MCF 10A (cell line): Measurements from ENCODE around the gene CDC42SE2. TPM values are rescaled to one million over a fixed set of nuclear protein-coding genes. Genes with fewer than 3 reads are reported as not detected.

Source experiments
- BruUV-seq: library from RNA; stranded (reverse); fragments of 400-500 nt; replicated peaks from 2 replicates; lab custom pipeline; 2021; lab: Mats Ljungman, UMichigan
- CTCF ChIA-PET: fragments of 300-600 bp; sonication (Branson Sonifier 250); formaldehyde crosslinking; extraction: SDS; loops from one replicate; lab custom pipeline; 2021; ENCODE audit warnings: antibody characterized with exemption, inconsistent platforms; lab: Yijun Ruan, JAX
- POLR2A ChIA-PET: fragments of 300-600, 350-650 bp; sonication (Branson Sonifier 250); formaldehyde crosslinking; extraction: SDS; loops from one replicate; lab custom pipeline; 2020; ENCODE audit warnings: antibody characterized with exemption, inconsistent platforms; lab: Yijun Ruan, JAX
- DNase-seq: peaks from one replicate; pipeline ENCODE4 v3.0.0-alpha.2; 2018; ENCODE audit not compliant: unreplicated experiment
- H3K27ac Mint-ChIP-seq: one replicate; pipeline ENCODE4 v1.8.0; 2022; ENCODE audit warnings: mild to moderate bottlenecking, low read depth, mixed read lengths; ENCODE audit not compliant: unreplicated experiment
- H3K27me3 Mint-ChIP-seq: one replicate; pipeline ENCODE4 v1.8.0; 2022; ENCODE audit warnings: mixed read lengths; ENCODE audit not compliant: insufficient read depth, unreplicated experiment
- H3K36me3 Mint-ChIP-seq: one replicate; pipeline ENCODE4 v1.8.0; 2022; ENCODE audit warnings: mild to moderate bottlenecking, moderate library complexity, mixed read lengths; ENCODE audit not compliant: insufficient read depth, unreplicated experiment
- H3K4me1 Mint-ChIP-seq: one replicate; pipeline ENCODE4 v1.8.0; 2022; ENCODE audit warnings: mixed read lengths; ENCODE audit not compliant: insufficient read depth, unreplicated experiment
- H3K4me3 Mint-ChIP-seq: one replicate; pipeline ENCODE4 v1.8.0; 2022; ENCODE audit warnings: mild to moderate bottlenecking, moderate library complexity, mixed read lengths; ENCODE audit not compliant: unreplicated experiment
- H3K9me3 Mint-ChIP-seq: one replicate; pipeline ENCODE4 v1.8.0; 2022; ENCODE audit warnings: mixed read lengths; ENCODE audit not compliant: unreplicated experiment
- intact Hi-C: fragments of 100-400 bp; cut with micrococcal nuclease; formaldehyde crosslinking; loops from 2 replicates; pipeline ENCODE4 v1.14.1; 2022
- total RNA-seq: library from RNA; stranded (reverse); gene quantifications from 2 replicates; pipeline ENCODE4 v1.2.3, GENCODE V29; 2022
- TF ChIP-seq, protein P1 (sequence below): fragments of 200-600 bp; IDR thresholded peaks from one replicate; pipeline ENCODE4 v1.8.0; 2022; ENCODE audit warnings: antibody characterized with exemption, mild to moderate bottlenecking; ENCODE audit not compliant: unreplicated experiment

Gene CDC42SE2
- total RNA-seq, 1 experiment from 2014 or later, result 71.0 TPM

DNA sequence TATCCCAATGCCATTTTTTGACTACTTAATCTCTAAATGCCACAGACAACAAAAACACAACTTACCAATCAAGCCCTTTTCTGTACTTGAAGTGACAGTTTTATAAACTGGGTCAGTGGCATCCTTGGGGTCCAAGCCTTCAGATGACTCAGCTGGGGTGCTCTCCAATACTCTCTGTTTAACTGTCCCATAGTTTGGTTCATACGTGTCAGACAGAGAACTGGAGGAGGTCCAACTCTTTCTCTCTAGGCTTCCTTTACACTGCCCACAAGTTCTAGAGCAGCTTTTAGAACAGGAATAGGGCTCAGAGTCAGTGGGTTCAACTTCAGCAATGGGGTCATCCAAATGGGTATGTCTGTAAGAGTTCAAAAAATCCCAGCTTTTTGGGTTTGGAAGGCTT, 166.9 kb downstream of the CDC42SE2 start:
- Mint-ChIP-seq H3K9me3 (no peaks in the 10 kb centered on the region), H3K27ac (no peak overlapping the region), H3K4me1 (no peaks in the 10 kb centered on the region), H3K4me3 (no peak overlapping the region), H3K27me3 (no peaks in the 10 kb centered on the region), H3K36me3 (peaks cover 87% of the 10 kb centered on the region)
- ChIA-PET CTCF (interaction anchor here (0.5 to 1.4 kb wide), 5 partner anchors 19 to 347 kb away, joined by 3 read pairs; partner anchors contain the start of gene HINT1), POLR2A (no interaction called here)
- intact Hi-C loops, result no loop called here
- DNase-seq, result no peak
- BruUV-seq, result no TSS peak
- TF ChIP-seq, protein P1, sequence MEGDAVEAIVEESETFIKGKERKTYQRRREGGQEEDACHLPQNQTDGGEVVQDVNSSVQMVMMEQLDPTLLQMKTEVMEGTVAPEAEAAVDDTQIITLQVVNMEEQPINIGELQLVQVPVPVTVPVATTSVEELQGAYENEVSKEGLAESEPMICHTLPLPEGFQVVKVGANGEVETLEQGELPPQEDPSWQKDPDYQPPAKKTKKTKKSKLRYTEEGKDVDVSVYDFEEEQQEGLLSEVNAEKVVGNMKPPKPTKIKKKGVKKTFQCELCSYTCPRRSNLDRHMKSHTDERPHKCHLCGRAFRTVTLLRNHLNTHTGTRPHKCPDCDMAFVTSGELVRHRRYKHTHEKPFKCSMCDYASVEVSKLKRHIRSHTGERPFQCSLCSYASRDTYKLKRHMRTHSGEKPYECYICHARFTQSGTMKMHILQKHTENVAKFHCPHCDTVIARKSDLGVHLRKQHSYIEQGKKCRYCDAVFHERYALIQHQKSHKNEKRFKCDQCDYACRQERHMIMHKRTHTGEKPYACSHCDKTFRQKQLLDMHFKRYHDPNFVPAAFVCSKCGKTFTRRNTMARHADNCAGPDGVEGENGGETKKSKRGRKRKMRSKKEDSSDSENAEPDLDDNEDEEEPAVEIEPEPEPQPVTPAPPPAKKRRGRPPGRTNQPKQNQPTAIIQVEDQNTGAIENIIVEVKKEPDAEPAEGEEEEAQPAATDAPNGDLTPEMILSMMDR, result no peak

DNA sequence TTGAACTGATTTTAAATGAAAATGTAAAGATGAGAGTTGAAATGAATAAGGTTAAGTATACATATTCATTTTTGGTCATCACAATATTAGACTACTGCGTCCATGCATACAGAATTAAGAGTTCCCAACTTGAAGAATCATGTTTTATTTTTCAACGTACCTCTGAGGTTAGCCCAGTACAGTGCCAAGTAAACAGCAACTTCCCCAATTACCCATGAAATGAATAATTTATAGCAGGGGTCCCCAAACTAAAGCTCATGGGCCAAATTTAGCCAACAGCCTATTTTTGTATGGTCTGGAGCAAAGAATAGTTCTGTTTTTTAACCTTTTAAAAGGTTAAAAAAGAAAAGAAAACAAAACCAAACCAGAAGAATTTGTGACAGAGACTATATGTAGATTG, 167.9 kb downstream of the CDC42SE2 start:
- intact Hi-C loops, result no loop called here
- no peak overlapping the region for H3K27ac Mint-ChIP-seq
- H3K9me3 Mint-ChIP-seq, result no peaks in the 10 kb centered on the region
- no peaks in the 10 kb centered on the region for H3K4me1 Mint-ChIP-seq
- H3K4me3 Mint-ChIP-seq, result no peak overlapping the region
- no peaks in the 10 kb centered on the region for H3K27me3 Mint-ChIP-seq
- no peak for DNase-seq
- TF ChIP-seq, protein P1, result no peak
- ChIA-PET CTCF (no interaction called here), POLR2A (no interaction called here)
- BruUV-seq, result no TSS peak
- peaks cover 90% of the 10 kb centered on the region for H3K36me3 Mint-ChIP-seq

DNA sequence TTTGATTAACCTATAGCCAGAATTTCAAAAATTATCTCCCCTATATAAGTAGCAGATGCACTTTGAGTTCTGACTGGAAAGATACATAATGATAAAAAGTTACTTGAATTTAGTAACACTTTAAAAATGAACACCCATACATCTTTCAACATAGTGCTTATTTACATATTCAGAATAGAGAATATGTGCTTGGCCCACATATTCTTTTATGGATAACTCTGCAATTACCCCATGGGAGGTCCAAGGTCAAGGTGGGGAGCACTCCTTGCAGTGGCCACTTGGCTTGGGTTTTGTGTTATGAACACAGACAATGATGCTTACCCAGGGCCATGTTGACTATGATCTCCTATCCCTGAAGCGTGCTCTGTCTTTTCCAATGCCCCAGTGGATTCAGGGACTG, 169.3 kb downstream of the CDC42SE2 start:
- intact Hi-C loops, result no loop called here
- no peaks in the 10 kb centered on the region for H3K9me3 Mint-ChIP-seq
- BruUV-seq, result no TSS peak

DNA sequence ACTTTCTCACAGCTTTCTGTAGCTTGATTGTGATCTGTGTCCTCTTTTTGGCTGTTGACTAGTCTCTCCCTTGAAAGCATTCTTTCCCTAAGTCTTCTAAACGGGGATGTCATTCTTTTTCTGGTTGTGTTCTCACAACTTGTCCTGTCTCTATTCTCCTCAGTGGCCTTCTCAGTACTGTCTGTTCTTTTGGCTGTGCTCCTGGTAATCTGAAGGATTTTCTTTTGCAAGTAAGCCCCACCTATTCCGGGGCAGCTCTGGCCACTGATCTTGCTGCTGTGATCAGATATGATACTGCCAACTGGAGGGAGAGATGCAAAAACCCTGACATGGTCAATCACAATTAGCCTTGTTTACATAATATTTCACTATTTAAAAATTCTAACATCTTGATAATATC, 172.2 kb downstream of the CDC42SE2 start:
- Mint-ChIP-seq H3K36me3 (peaks cover 67% of the 10 kb centered on the region), H3K9me3 (no peaks in the 10 kb centered on the region), H3K4me1 (no peaks in the 10 kb centered on the region), H3K4me3 (no peak overlapping the region), H3K27ac (no peak overlapping the region), H3K27me3 (no peaks in the 10 kb centered on the region)
- intact Hi-C loops, result no loop called here
- no peak for DNase-seq
- CTCF ChIA-PET, result interaction anchor here (1.1 kb wide), 1 partner anchor 20 kb away, joined by 3 read pairs; no protein-coding TSS in a partner anchor
- POLR2A ChIA-PET, result interaction anchor here (0.7 to 1.5 kb wide), 2 partner anchors 14 to 627 kb away, joined by 3 to 4 read pairs; no protein-coding TSS in a partner anchor
- TF ChIP-seq, protein P1, result no peak
- BruUV-seq, result no TSS peak

More for the DNA sequence above, 169.3 kb downstream of the CDC42SE2 start:
- Mint-ChIP-seq H3K4me1 (no peaks in the 10 kb centered on the region), H3K4me3 (no peak overlapping the region), H3K27me3 (no peaks in the 10 kb centered on the region), H3K27ac (no peak overlapping the region), H3K36me3 (peaks cover 84% of the 10 kb centered on the region)
- TF ChIP-seq, protein P1, result no peak
- no peak for DNase-seq
- ChIA-PET CTCF (interaction anchor here (0.6 kb wide), 1 partner anchor 22 kb away, joined by 3 read pairs; no protein-coding TSS in a partner anchor), POLR2A (interaction anchor here (0.6 kb wide), 1 partner anchor 270 kb away, joined by 3 read pairs; no protein-coding TSS in a partner anchor)
